GM23338 (cell line): ENCODE results near the gene RYR2.

ENCODE experiments used
- CREB1 ChIP-seq: fragments of 250-450 bp; sonication (Bioruptor Pico); IDR thresholded peaks from 2 replicates; pipeline ENCODE4 v1.5.0; 2020; ENCODE audit warnings: low read depth, mild to moderate bottlenecking, moderate library complexity
- CTCF ChIP-seq, 2 experiments: fragments of 200-600 bp in 1 of 2; sonication (generic) in 1 of 2; conservative IDR thresholded peaks; 2 replicates each; pipeline versions ENCODE4 v1.5.1 to v1.6.1; 2016 to 2017; ENCODE audit warnings: antibody characterized with exemption in 2 of 2, low read depth in 2 of 2, mild to moderate bottlenecking in 2 of 2, moderate library complexity in 1 of 2
- EZH2 ChIP-seq: fragments of 200-600 bp; sonication (generic); IDR thresholded peaks from one replicate; pipeline ENCODE4 v1.8.0; 2017; ENCODE audit warnings: antibody characterized with exemption, mild to moderate bottlenecking, low read depth; ENCODE audit not compliant: unreplicated experiment
- EZH2phosphoT487 ChIP-seq: fragments of 200-600 bp; sonication (generic); IDR thresholded peaks from one replicate; pipeline ENCODE4 v1.8.1; 2018; ENCODE audit warnings: antibody characterized with exemption; ENCODE audit not compliant: unreplicated experiment
- POLR2AphosphoS5 ChIP-seq: IDR thresholded peaks from 2 replicates; pipeline ENCODE4 v1.6.1; 2016; ENCODE audit warnings: antibody characterized with exemption, low read depth
- REST ChIP-seq: IDR thresholded peaks from one replicate; pipeline ENCODE4 v1.6.1; 2018; ENCODE audit warnings: antibody characterized with exemption; ENCODE audit not compliant: unreplicated experiment
- ZNF331 ChIP-seq: fragments of 250-450 bp; sonication (Bioruptor Pico); IDR thresholded peaks from 2 replicates; pipeline ENCODE4 v1.5.0; 2020; ENCODE audit warnings: low read depth, mild to moderate bottlenecking, moderate library complexity

- no peak for TF ChIP-seq CTCF (conservative IDR thresholded peaks at IDR 0.05; ENCODE audit: low read depth in 2 of 2)
- TF ChIP-seq EZH2, result no peak
- no peak for TF ChIP-seq EZH2phosphoT487
- TF ChIP-seq POLR2AphosphoS5, result no peak
- no peak for TF ChIP-seq CREB1 (CRISPR knock-in tag)
- no peak for TF ChIP-seq ZNF331
- no peak for TF ChIP-seq REST
These were observed 548.4 kb downstream of the RYR2 start for GRCh38 chr1:237590386-237590785.
